ENCODE results near the gene PRSS48. TPM values are rescaled to one million over a fixed set of nuclear protein-coding genes. Genes with fewer than 3 reads are reported as not detected.

PRSS48 gene
- not detected in 2 replicates for total RNA-seq

GRCh38 chr4:151276787-151277562, at the start of gene PRSS48:
Gene PRSS48 (plus strand): TSS chr4:151277161. CDS start chr4:151277173, 12 bp downstream.

GRCh38 chr4:151325111-151325948, 48.4 kb downstream of the PRSS48 start, which contains the start of gene SH3D19:
Gene SH3D19 (minus strand): TSS chr4:151325605. CDS start chr4:151325352, 253 bp downstream.

Other genes with a start within 250 kb of the PRSS48 start
- 2,805 and 2,951 TPM in 2 replicates for gene RPS3A, start 177.5 kb upstream of the PRSS48 start, total RNA-seq
- gene SH3D19, start 48.4 kb downstream of the PRSS48 start, total RNA-seq, result 29.5 and 39.7 TPM in 2 replicates
- under 0.01 and 0.09 TPM in 2 replicates for gene FHIP1A, start 132.0 kb downstream of the PRSS48 start, total RNA-seq

All from endothelial cell of coronary artery (primary cell).